ENCODE results near the gene ZNF678.
"Not testable (repeated sequence)": the region's sequence is repeated elsewhere in the genome, so short reads cannot be mapped to it uniquely, and the experiment has no call there.

ZNF678 gene

GRCh38 chr1:227563324-227564201 is at the start of gene ZNF678:
Gene ZNF678, plus strand, starts transcription at chr1:227563556. Its CDS starts 87,436 bp downstream, at chr1:227650992.
- DNase-seq, result peak; percentile 92

- no peak for DNase-seq
Observed at GRCh38 chr1:227518876-227519275, 44.5 kb upstream of the ZNF678 start.

- DNase-seq, result no peak
Observed at GRCh38 chr1:227521782-227522181, 41.6 kb upstream of the ZNF678 start.

- no peak for DNase-seq
Observed at GRCh38 chr1:227526524-227526923, 36.8 kb upstream of the ZNF678 start.

GRCh38 chr1:227532019-227532619 is 31.2 kb upstream of the ZNF678 start:
- no peak for DNase-seq

GRCh38 chr1:227540170-227541098 is 22.9 kb upstream of the ZNF678 start:
- DNase-seq, result no peak

- DNase-seq, result no peak
Observed at GRCh38 chr1:227541129-227541528, 22.2 kb upstream of the ZNF678 start.

- DNase-seq, result no peak
Observed at GRCh38 chr1:227541796-227542152, 21.6 kb upstream of the ZNF678 start.

- peak; percentile 52 for DNase-seq
Observed at GRCh38 chr1:227542153-227543120, 20.9 kb upstream of the ZNF678 start.

- DNase-seq, result no peak
Observed at GRCh38 chr1:227543283-227544066, 19.9 kb upstream of the ZNF678 start.

GRCh38 chr1:227544067-227545050 is 19.0 kb upstream of the ZNF678 start:
- DNase-seq, result no peak

- no peak for DNase-seq
Observed at GRCh38 chr1:227545361-227545760, 18.0 kb upstream of the ZNF678 start.

GRCh38 chr1:227546059-227546458 is 17.3 kb upstream of the ZNF678 start:
- no peak for DNase-seq

GRCh38 chr1:227546598-227547309 is 16.6 kb upstream of the ZNF678 start:
- DNase-seq, result no peak

GRCh38 chr1:227547310-227548118 is 15.8 kb upstream of the ZNF678 start:
- peak; percentile 88 for DNase-seq

GRCh38 chr1:227548119-227548397 is 15.3 kb upstream of the ZNF678 start:
- DNase-seq, result peak; percentile 54

- no peak for DNase-seq
Observed at GRCh38 chr1:227548448-227548847, 14.9 kb upstream of the ZNF678 start.

- DNase-seq, result no peak
Observed at GRCh38 chr1:227549892-227550291, 13.5 kb upstream of the ZNF678 start.

- DNase-seq, result not testable (repeated sequence)
Observed at GRCh38 chr1:227551881-227552280, 11.5 kb upstream of the ZNF678 start.

Data from DMS 273 treated with DMSO at 0.1 percent for 48 hours (cell line).